Skin epidermis (tissue), 12 donors: ENCODE data around the gene DISP3.

Source experiments
- H3K27ac ChIP-seq, 21 experiments: fragments of 200-600 bp; sonication (generic) in 11 of 21; one replicate each; pipeline ENCODE4 v1.5.0; 2020; ENCODE audit warnings: mild to moderate bottlenecking in 3 of 21, inconsistent platforms in 2 of 21, moderate library complexity in 2 of 21
- H3K4me3 ChIP-seq, 7 experiments: fragments of 200-600 bp; sonication (generic) in 2 of 7; one replicate each; pipeline ENCODE4 v1.5.0; 2020; ENCODE audit warnings: inconsistent platforms in 2 of 7, mild to moderate bottlenecking in 2 of 7, moderate library complexity in 1 of 7

DISP3 gene

GRCh38 chr1:11536573-11537379 lies 57.8 kb downstream of the DISP3 start:
- Histone ChIP-seq H3K4me3 (no peak overlapping the region), H3K27ac (no peak overlapping the region)

- no peak overlapping the region for H3K27ac ChIP-seq
- no peak overlapping the region for H3K4me3 ChIP-seq
These were observed 58.4 kb downstream of the DISP3 start for GRCh38 chr1:11537380-11537764.

GRCh38 chr1:11537854-11538591 lies 59.1 kb downstream of the DISP3 start:
- Histone ChIP-seq H3K4me3 (no peak overlapping the region), H3K27ac (no peak overlapping the region)

GRCh38 chr1:11538886-11539285 lies 59.9 kb downstream of the DISP3 start:
- no peak overlapping the region for H3K4me3 ChIP-seq
- H3K27ac ChIP-seq: no peak overlapping the region

GRCh38 chr1:11539850-11540772 lies 61.2 kb downstream of the DISP3 start:
- H3K27ac ChIP-seq: no peak overlapping the region
- no peak overlapping the region for H3K4me3 ChIP-seq

GRCh38 chr1:11540773-11541160 lies 61.8 kb downstream of the DISP3 start:
- Histone ChIP-seq H3K4me3 (no peak overlapping the region), H3K27ac (no peak overlapping the region)

GRCh38 chr1:11541236-11541635 lies 62.3 kb downstream of the DISP3 start:
- Histone ChIP-seq H3K4me3 (no peak overlapping the region), H3K27ac (no peak overlapping the region)

- Histone ChIP-seq H3K4me3 (no peak overlapping the region), H3K27ac (no peak overlapping the region)
These were observed 63.0 kb downstream of the DISP3 start for GRCh38 chr1:11541956-11542355.

GRCh38 chr1:11543392-11543791 lies 64.4 kb downstream of the DISP3 start:
- Histone ChIP-seq H3K4me3 (no peak overlapping the region), H3K27ac (no peak overlapping the region)

GRCh38 chr1:11543796-11544195 lies 64.8 kb downstream of the DISP3 start:
- Histone ChIP-seq H3K27ac (no peak overlapping the region), H3K4me3 (no peak overlapping the region)

- H3K27ac ChIP-seq: no peak overlapping the region
- no peak overlapping the region for H3K4me3 ChIP-seq
These were observed 67.5 kb downstream of the DISP3 start for GRCh38 chr1:11546456-11546855.

GRCh38 chr1:11550664-11551283 lies 71.8 kb downstream of the DISP3 start:
- no peak overlapping the region for H3K4me3 ChIP-seq
- no peak overlapping the region for H3K27ac ChIP-seq

GRCh38 chr1:11558276-11558675 lies 79.3 kb downstream of the DISP3 start:
- no peak overlapping the region for H3K4me3 ChIP-seq
- no peak overlapping the region for H3K27ac ChIP-seq

GRCh38 chr1:11558871-11559590 lies 80.1 kb downstream of the DISP3 start:
- Histone ChIP-seq H3K4me3 (no peak overlapping the region), H3K27ac (no peak overlapping the region)

- H3K4me3 ChIP-seq: no peak overlapping the region
These were observed 80.6 kb downstream of the DISP3 start for GRCh38 chr1:11559591-11559970.

GRCh38 chr1:11560061-11560460 lies 81.1 kb downstream of the DISP3 start:
- Histone ChIP-seq H3K27ac (no peak overlapping the region), H3K4me3 (no peak overlapping the region)

More at GRCh38 chr1:11559591-11559970, 80.6 kb downstream of the DISP3 start:
- no peak overlapping the region for H3K27ac ChIP-seq

GRCh38 chr1:11561740-11562139 lies 82.8 kb downstream of the DISP3 start:
- H3K4me3 ChIP-seq: no peak overlapping the region
- H3K27ac ChIP-seq: no peak overlapping the region

- Histone ChIP-seq H3K4me3 (no peak overlapping the region), H3K27ac (no peak overlapping the region)
These were observed 83.7 kb downstream of the DISP3 start for GRCh38 chr1:11562664-11563063.

- no peak overlapping the region for H3K4me3 ChIP-seq
- no peak overlapping the region for H3K27ac ChIP-seq
These were observed 84.7 kb downstream of the DISP3 start for GRCh38 chr1:11563560-11564069.
